ENCODE results near the gene VPS16. TPM values are rescaled to one million over a fixed set of nuclear protein-coding genes. Genes with fewer than 3 reads are reported as not detected.

Gene VPS16
- total RNA-seq, 1 donor from 2014 or later, result 19.7 TPM

- no peak for DNase-seq (ENCODE audit: low spot score)
Measured at GRCh38 chr20:2899243-2899642, 58.7 kb downstream of the VPS16 start.

GRCh38 chr20:2900845-2901592, 60.5 kb downstream of the VPS16 start:
- DNase-seq (ENCODE audit: low spot score), result peak; percentile 22

GRCh38 chr20:2902291-2902690, 61.7 kb downstream of the VPS16 start:
- DNase-seq (ENCODE audit: low spot score), result no peak

- no peak for DNase-seq (ENCODE audit: low spot score)
Measured at GRCh38 chr20:2902818-2903217, 62.3 kb downstream of the VPS16 start.

GRCh38 chr20:2903686-2904085, 63.1 kb downstream of the VPS16 start:
- no peak for DNase-seq (ENCODE audit: low spot score)

GRCh38 chr20:2907519-2907918, 67.0 kb downstream of the VPS16 start:
- no peak for DNase-seq (ENCODE audit: low spot score)

- no peak for DNase-seq (ENCODE audit: low spot score)
Measured at GRCh38 chr20:2909953-2910352, 69.4 kb downstream of the VPS16 start.

- no peak for DNase-seq (ENCODE audit: low spot score)
Measured at GRCh38 chr20:2911200-2911599, 70.7 kb downstream of the VPS16 start.

GRCh38 chr20:2914160-2914559, 73.6 kb downstream of the VPS16 start:
- DNase-seq (ENCODE audit: low spot score), result peak; percentile 5

Other genes starting within 250 kb of the VPS16 start
- 66.9 TPM for gene NOP56, start 188.1 kb upstream of the VPS16 start, total RNA-seq (ENCODE audit: insufficient read depth, low replicate concordance)
- gene IDH3B, start 176.5 kb upstream of the VPS16 start, total RNA-seq (ENCODE audit: insufficient read depth, low replicate concordance), result 60.2 TPM
- gene EBF4, start 148.0 kb upstream of the VPS16 start, total RNA-seq (ENCODE audit: insufficient read depth, low replicate concordance), result 14.4 TPM
- gene CPXM1, start 40.1 kb upstream of the VPS16 start, total RNA-seq (ENCODE audit: insufficient read depth, low replicate concordance), result 18.1 TPM
- not detected for gene C20orf141, start 25.8 kb upstream of the VPS16 start, total RNA-seq (ENCODE audit: insufficient read depth, low replicate concordance)
- gene TMEM239, start 24.4 kb upstream of the VPS16 start, total RNA-seq (ENCODE audit: insufficient read depth, low replicate concordance), result 1.2 TPM
- 16.9 TPM for gene PCED1A, start 90 bp upstream of the VPS16 start, total RNA-seq (ENCODE audit: insufficient read depth, low replicate concordance)
- gene PTPRA, start 32.7 kb downstream of the VPS16 start, total RNA-seq (ENCODE audit: insufficient read depth, low replicate concordance), result 69.1 TPM
- not detected for gene GNRH2, start 202.9 kb downstream of the VPS16 start, total RNA-seq (ENCODE audit: insufficient read depth, low replicate concordance)
- gene MRPS26, start 205.3 kb downstream of the VPS16 start, total RNA-seq (ENCODE audit: insufficient read depth, low replicate concordance), result 30.6 TPM
- gene OXT, start 230.9 kb downstream of the VPS16 start, total RNA-seq (ENCODE audit: insufficient read depth, low replicate concordance), result not detected
- not detected for gene AVP, start 244.0 kb downstream of the VPS16 start, total RNA-seq (ENCODE audit: insufficient read depth, low replicate concordance)